NCI-H2196 (cell line): ENCODE measurements around the gene DOCK10.
A peak's percentile ranks its signal among the peaks of the same experiment; 100 is the strongest.

ENCODE experiments used
- DNase-seq: peaks from one replicate; lab custom pipeline; 2025; ENCODE audit not compliant: unreplicated experiment; lab: John Stamatoyannopoulos, UW

DOCK10 gene

GRCh38 chr2:224796695-224797305, 245.5 kb downstream of the DOCK10 start:
- DNase-seq, result no peak

GRCh38 chr2:224793946-224794345, 248.3 kb downstream of the DOCK10 start:
- DNase-seq, result no peak

- no peak for DNase-seq
Measured at GRCh38 chr2:224786848-224787247, 255.4 kb downstream of the DOCK10 start.

- no peak for DNase-seq
Measured at GRCh38 chr2:224781400-224781799, 260.9 kb downstream of the DOCK10 start.

- DNase-seq, result no peak
Measured at GRCh38 chr2:224780823-224781222, 261.4 kb downstream of the DOCK10 start.

GRCh38 chr2:224780106-224780505, 262.2 kb downstream of the DOCK10 start:
- DNase-seq, result no peak

- DNase-seq, result peak; percentile 64
Measured at GRCh38 chr2:224778474-224778877, 263.8 kb downstream of the DOCK10 start.

- no peak for DNase-seq
Measured at GRCh38 chr2:224777559-224777930, 264.7 kb downstream of the DOCK10 start.

GRCh38 chr2:224776795-224777558, 265.3 kb downstream of the DOCK10 start:
- no peak for DNase-seq

GRCh38 chr2:224775647-224776046, 266.6 kb downstream of the DOCK10 start:
- no peak for DNase-seq

- DNase-seq, result no peak
Measured at GRCh38 chr2:224774735-224775134, 267.5 kb downstream of the DOCK10 start.

- no peak for DNase-seq
Measured at GRCh38 chr2:224772494-224772893, 269.8 kb downstream of the DOCK10 start.

GRCh38 chr2:224769489-224769888, 272.8 kb downstream of the DOCK10 start:
- DNase-seq, result no peak

- no peak for DNase-seq
Measured at GRCh38 chr2:224764565-224765236, 277.6 kb downstream of the DOCK10 start.

GRCh38 chr2:224757934-224758548, 284.2 kb downstream of the DOCK10 start:
- no peak for DNase-seq

GRCh38 chr2:224753743-224754540, 288.3 kb downstream of the DOCK10 start:
- DNase-seq, result no peak

- no peak for DNase-seq
Measured at GRCh38 chr2:224751996-224752698, 290.1 kb downstream of the DOCK10 start.

GRCh38 chr2:224749136-224749535, 293.1 kb downstream of the DOCK10 start:
- DNase-seq, result no peak

- DNase-seq, result no peak
Measured at GRCh38 chr2:224747765-224748164, 294.5 kb downstream of the DOCK10 start.

GRCh38 chr2:224736227-224736626, 306.0 kb downstream of the DOCK10 start:
- DNase-seq, result no peak
